ENCODE data around the gene CHGA. TPM values are rescaled to one million over a fixed set of nuclear protein-coding genes. Genes with fewer than 3 reads are reported as not detected.

The CHGA gene
- total RNA-seq, 1 donor from 2014 or later = 663 TPM

DNA sequence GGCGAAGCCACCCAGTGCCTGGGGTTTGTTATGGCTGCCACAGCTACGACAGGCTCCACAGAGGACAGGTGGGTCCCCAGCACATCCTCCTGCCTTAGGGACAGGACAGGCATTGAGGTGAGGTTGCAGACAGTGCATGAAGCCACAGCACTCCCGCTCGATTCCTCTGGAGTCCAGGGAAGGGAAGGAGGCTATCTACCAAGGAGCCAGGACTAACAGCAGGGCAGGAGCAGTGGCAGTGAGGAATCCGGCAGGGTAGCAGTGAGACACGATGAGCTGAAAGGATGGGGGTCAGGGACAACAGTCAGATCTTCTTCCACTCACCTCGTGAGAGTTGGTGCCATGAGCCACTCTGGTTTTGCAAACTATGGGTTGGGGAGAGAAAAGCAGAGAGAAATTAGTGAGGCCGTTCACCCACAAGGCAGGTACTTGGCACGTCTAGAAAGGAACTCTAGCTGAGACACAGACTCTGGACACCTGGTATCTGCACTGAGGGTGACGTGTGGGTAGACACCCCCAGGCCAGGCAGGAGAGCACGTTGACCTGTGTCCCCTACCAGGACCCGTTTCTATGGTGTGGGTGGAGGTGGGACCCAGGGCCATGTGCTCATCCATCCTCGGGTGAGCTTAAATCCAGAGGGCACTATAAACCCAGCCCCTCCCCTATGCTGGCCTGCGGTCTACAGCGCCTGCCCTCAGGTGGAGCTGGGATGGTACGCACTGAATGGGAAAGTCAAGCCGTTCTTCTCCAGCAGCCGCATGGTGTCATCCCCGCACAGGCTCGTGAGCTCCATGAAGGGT lies 39.3 kb downstream of the CHGA start:
- H3K4me1 Mint-ChIP-seq (ENCODE audit: low read depth, unreplicated experiment) = peaks cover 40% of the 10 kb centered on the region
- H3K4me3 Mint-ChIP-seq (ENCODE audit: unreplicated experiment) = no peak overlapping the region
- no peaks in the 10 kb centered on the region for H3K36me3 Mint-ChIP-seq (ENCODE audit: unreplicated experiment)
- TF ChIP-seq, protein P1, sequence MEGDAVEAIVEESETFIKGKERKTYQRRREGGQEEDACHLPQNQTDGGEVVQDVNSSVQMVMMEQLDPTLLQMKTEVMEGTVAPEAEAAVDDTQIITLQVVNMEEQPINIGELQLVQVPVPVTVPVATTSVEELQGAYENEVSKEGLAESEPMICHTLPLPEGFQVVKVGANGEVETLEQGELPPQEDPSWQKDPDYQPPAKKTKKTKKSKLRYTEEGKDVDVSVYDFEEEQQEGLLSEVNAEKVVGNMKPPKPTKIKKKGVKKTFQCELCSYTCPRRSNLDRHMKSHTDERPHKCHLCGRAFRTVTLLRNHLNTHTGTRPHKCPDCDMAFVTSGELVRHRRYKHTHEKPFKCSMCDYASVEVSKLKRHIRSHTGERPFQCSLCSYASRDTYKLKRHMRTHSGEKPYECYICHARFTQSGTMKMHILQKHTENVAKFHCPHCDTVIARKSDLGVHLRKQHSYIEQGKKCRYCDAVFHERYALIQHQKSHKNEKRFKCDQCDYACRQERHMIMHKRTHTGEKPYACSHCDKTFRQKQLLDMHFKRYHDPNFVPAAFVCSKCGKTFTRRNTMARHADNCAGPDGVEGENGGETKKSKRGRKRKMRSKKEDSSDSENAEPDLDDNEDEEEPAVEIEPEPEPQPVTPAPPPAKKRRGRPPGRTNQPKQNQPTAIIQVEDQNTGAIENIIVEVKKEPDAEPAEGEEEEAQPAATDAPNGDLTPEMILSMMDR (IDR thresholded peaks at IDR 0.05; ENCODE audit: partially characterized antibody, unreplicated experiment) = no peak
- no peak for DNase-seq
- peaks cover 12% of the 10 kb centered on the region for H3K27me3 Mint-ChIP-seq (ENCODE audit: unreplicated experiment)
- H3K9me3 Mint-ChIP-seq (ENCODE audit: unreplicated experiment) = peaks cover 15% of the 10 kb centered on the region
- H3K27ac Mint-ChIP-seq (ENCODE audit: unreplicated experiment) = peak overlapping the region; percentile 46

DNA sequence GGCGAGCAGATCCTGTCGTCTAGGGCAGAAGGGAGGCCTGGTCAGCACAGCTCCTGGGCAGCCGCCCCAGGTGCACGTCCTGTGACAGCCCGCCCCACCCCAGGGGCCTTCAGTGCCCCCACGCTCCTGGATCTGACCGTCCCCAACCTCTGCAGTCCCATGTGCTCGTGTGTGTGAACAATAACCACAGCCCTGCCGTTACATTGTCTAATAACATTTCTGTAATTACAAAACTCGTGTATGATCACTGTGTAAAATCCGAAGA lies 39.8 kb downstream of the CHGA start:
- Mint-ChIP-seq H3K9me3 (ENCODE audit: unreplicated experiment) (peaks cover 18% of the 10 kb centered on the region), H3K4me3 (ENCODE audit: unreplicated experiment) (no peak overlapping the region), H3K27me3 (ENCODE audit: unreplicated experiment) (peaks cover 12% of the 10 kb centered on the region), H3K36me3 (ENCODE audit: unreplicated experiment) (peaks cover 3% of the 10 kb centered on the region), H3K27ac (ENCODE audit: unreplicated experiment) (no peak overlapping the region), H3K4me1 (ENCODE audit: low read depth, unreplicated experiment) (peaks cover 42% of the 10 kb centered on the region)
- DNase-seq = no peak
- TF ChIP-seq, protein P1 (IDR thresholded peaks at IDR 0.05; ENCODE audit: partially characterized antibody, unreplicated experiment) = no peak

DNA sequence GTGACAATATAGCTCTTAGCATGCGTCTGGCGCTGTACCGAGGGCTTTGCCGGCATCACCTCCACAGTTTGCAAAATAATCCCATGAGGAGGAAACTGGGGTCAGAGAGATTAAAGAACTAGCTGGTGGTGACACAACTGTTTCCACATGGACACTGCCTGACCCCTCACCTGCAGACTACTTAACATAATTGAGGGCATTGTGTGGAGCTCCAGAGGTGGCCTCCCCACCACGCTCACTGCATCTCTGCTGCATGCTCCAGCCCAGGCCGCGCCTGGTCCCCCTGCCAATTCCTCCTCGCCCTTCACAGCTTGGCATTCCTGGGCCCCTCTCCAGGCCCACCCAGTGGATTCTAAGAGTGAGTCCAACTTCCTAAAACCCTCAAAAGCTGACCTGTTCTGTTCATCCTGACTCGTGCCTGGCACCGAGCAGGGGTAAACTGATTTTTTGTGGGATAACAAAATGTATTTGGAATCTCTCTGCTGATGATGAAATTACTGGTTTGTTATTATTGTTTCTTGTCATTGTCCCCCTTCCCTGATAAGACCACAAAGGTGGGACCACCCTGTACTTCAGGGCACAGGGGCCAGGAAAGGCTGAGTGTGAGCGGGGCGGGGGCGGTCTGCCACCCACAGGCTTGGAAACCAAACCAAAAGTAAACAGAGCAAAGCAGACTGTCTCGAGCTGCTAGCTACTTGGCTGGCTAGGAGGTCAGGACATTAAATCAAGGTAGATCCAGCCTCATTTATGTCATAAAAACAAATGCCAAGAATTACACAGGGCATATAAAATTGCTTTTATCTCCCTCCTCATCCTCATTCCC lies 40.6 kb downstream of the CHGA start:
- H3K4me1 Mint-ChIP-seq (ENCODE audit: low read depth, unreplicated experiment) = peaks cover 36% of the 10 kb centered on the region
- no peak for DNase-seq
- H3K9me3 Mint-ChIP-seq (ENCODE audit: unreplicated experiment) = peaks cover 18% of the 10 kb centered on the region
- H3K36me3 Mint-ChIP-seq (ENCODE audit: unreplicated experiment) = peaks cover 4% of the 10 kb centered on the region
- H3K4me3 Mint-ChIP-seq (ENCODE audit: unreplicated experiment) = peak overlapping the region; percentile 5
- TF ChIP-seq, protein P1 (IDR thresholded peaks at IDR 0.05; ENCODE audit: partially characterized antibody, unreplicated experiment) = no peak
- no peak overlapping the region for H3K27ac Mint-ChIP-seq (ENCODE audit: unreplicated experiment)
- H3K27me3 Mint-ChIP-seq (ENCODE audit: unreplicated experiment) = peaks cover 10% of the 10 kb centered on the region

DNA sequence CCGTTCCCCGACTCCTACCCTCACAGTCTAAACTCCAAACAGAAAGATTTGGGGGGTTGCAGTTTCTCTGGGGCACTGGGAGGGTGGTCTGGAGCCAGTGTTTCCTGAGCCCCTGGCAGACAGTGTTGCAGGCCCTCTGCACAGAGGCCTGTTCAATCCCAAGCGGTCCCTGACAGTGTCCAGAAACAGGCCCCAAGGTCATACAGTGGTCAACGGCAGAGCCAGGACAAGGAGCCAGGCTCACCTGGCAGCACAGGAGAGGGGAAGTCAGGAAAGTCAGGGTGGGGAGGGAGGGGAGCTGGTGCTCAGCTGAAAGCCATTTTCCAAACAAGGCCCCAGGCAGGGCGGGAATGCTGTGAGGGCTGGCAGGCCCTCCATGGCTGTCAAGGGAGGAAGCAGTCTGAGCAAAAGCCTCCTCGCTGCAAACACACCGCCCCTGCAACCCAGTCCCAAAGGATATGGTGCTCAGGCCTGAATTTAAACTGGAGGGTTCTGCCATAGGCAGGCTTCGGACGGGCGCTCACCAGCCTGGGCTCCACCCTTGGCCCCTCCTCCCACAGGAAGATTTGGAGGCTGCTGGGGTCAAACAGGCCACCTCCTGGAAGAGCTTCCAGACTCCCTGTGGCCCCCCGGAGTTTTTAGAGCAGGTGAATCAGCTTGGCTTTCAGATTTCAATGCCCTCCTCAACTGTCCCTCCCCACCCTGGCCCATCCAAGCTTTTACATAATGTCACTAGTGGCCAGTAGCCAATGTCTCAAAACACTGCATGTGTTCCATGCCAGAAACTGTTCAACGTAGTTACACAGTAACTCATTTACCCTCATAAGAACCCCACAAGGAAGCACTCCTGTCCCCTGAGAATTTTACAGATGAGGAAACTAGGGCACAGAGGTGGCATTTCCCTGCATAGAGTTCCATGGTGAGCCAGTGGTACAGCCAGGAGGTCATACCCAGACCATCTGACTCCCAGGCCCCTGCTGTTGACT lies 41.5 kb downstream of the CHGA start:
- Mint-ChIP-seq H3K9me3 (ENCODE audit: unreplicated experiment) (peaks cover 12% of the 10 kb centered on the region), H3K4me1 (ENCODE audit: low read depth, unreplicated experiment) (peaks cover 31% of the 10 kb centered on the region), H3K4me3 (ENCODE audit: unreplicated experiment) (no peak overlapping the region), H3K27ac (ENCODE audit: unreplicated experiment) (no peak overlapping the region), H3K36me3 (ENCODE audit: unreplicated experiment) (peaks cover 4% of the 10 kb centered on the region), H3K27me3 (ENCODE audit: unreplicated experiment) (peaks cover 2% of the 10 kb centered on the region)
- DNase-seq = no peak
- TF ChIP-seq, protein P1 (IDR thresholded peaks at IDR 0.05; ENCODE audit: partially characterized antibody, unreplicated experiment) = no peak
